Gastrocnemius medialis (tissue), 4 donors: Measurements from ENCODE around the gene CMBL. TPM values are rescaled to one million over a fixed set of nuclear protein-coding genes. Genes with fewer than 3 reads are reported as not detected.

Source experiments
- ATAC-seq, 2 donors: fragments of 150-250 bp; one replicate each; pipeline ENCODE4 v1.9.1; 2016
- DNase-seq, 2 donors: peaks; one replicate each; pipeline ENCODE4 v3.0.0-alpha.2; 2019
- H3K27ac ChIP-seq, 4 donors: fragments of 200-600 bp; sonication (generic); 1 replicate in 1 of 4; 2 replicates in 3 of 4; pipeline ENCODE4 v1.5.1; 2016 to 2018; ENCODE audit warnings: mild to moderate bottlenecking in 2 of 4, moderate library complexity in 1 of 4
- H3K27me3 ChIP-seq, 3 donors: fragments of 200-600 bp; sonication (generic) in 2 of 3; 1 replicate in 1 of 3; 2 replicates in 2 of 3; pipeline versions ENCODE4 v1.5.1 to v1.6.0; 2016 to 2019; ENCODE audit warnings: mild to moderate bottlenecking in 1 of 3, moderate library complexity in 1 of 3
- H3K36me3 ChIP-seq, 2 donors: fragments of 200-600 bp; sonication (generic) in 1 of 2; one replicate each; pipeline ENCODE4 v1.5.1; 2017 to 2018
- H3K4me1 ChIP-seq, 2 donors: fragments of 200-600 bp; sonication (generic) in 1 of 2; one replicate each; pipeline ENCODE4 v1.5.1; 2016 to 2017; ENCODE audit warnings: mild to moderate bottlenecking in 2 of 2
- H3K4me3 ChIP-seq, 4 donors: fragments of 200-600 bp; sonication (generic) in 3 of 4; 1 replicate in 1 of 4; 2 replicates in 3 of 4; pipeline ENCODE4 v1.5.1; 2016 to 2019; ENCODE audit warnings: mild to moderate bottlenecking in 2 of 4
- H3K9me3 ChIP-seq, 3 donors: fragments of 200-600 bp; sonication (generic) in 2 of 3; 1 replicate in 1 of 3; 2 replicates in 2 of 3; pipeline ENCODE4 v1.5.1; 2016 to 2019
- POLR2A ChIP-seq, 2 donors: fragments of 450-650 bp; IDR thresholded peaks; one replicate each; pipeline ENCODE4 v1.6.1; 2017; ENCODE audit warnings: antibody characterized with exemption in 2 of 2, mild to moderate bottlenecking in 2 of 2, moderate library complexity in 2 of 2
- in situ Hi-C, 4 donors: fragments of 200-750 bp; cut with MboI; loops; one replicate each; pipeline versions ENCODE4 v1.15.0 to v1.8.0; 2017; ENCODE audit warnings: low sequenced_read_pairs in 4 of 4
- intact Hi-C: fragments of 100-400 bp; cut with DNase I; formaldehyde crosslinking; loops from one replicate; pipeline ENCODE4 v1.15.1; 2023; ENCODE audit warnings: low total_unique reads
- total RNA-seq, 4 donors: library from RNA; depleted of rRNA; stranded (reverse); fragments of >200 nt; gene quantifications; one replicate each; pipeline versions ENCODE4 v1.1.0 to v1.2.3, GENCODE V29; 2016
- TF ChIP-seq, protein P1 (sequence below), 5 experiments: fragments of 450-650 bp in 3 of 5; fragments of 200-600 bp in 2 of 5; sonication (generic) in 2 of 5; IDR thresholded peaks in 4 of 5; conservative IDR thresholded peaks in 1 of 5; 1 replicate in 4 of 5; 2 replicates in 1 of 5; pipeline ENCODE4 v1.5.1; 2016 to 2019; ENCODE audit warnings: antibody characterized with exemption in 5 of 5, mild to moderate bottlenecking in 3 of 5, moderate library complexity in 3 of 5

The CMBL gene
- total RNA-seq, 4 donors from 2014 or later, result 7.8 to 46.7 (median 35.6) TPM

DNA sequence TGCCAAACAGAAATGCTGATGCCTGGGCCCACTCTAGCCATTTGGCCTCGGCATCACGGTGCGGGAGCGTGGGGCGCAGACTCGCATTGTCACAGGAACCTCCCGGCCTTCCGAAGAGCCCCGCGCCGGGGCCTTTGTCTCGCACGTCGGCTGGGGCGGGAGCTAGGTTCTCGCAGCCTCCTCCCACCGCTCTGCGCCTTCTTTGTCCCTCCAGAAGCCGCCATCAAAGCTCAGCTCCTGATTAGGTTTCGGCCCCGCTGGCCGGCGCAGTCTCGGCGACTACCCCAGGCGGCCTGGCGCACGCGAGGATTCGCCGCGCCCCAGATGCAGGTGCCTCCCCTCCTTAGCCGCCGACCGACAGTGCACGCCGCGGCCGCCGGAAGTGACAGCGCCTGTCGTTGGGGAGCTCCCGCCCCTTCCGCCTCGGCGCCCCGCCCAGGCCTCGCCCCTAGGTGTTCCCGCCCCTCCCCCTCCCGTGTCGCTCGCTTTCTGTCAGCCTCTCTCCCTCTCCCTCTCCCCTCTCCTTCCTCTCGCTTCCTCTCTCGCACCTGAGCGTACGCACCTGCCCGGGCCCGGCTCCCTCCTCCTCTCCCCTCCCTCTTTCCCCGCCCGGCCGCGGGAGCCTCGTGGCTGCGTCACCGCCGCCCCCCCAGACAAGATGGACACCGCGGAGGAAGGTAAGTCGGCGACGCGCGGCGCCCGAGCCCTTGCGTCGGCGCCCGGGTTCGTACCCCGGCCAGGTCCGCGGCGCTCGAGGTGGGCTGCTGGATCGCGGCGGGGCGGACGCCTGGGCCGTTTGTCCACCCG is 45.7 kb upstream of the CMBL start, which contains the start of gene MARCHF6:
TSS of gene MARCHF6 (plus strand) at position 455 of the 807 bp plus-strand sequence. CDS start at position 659, 204 bp downstream.
- peak; percentile 85 to 88 for ATAC-seq
- Histone ChIP-seq H3K4me3 (peak within 1 kb of the TSS; percentile 79 to 99 (median 83)), H3K27me3 (no peaks in the 10 kb centered on the region), H3K36me3 (no peaks in the 10 kb centered on the region), H3K27ac (peak within 1 kb of the TSS; percentile 97 to 100 (median 98)), H3K4me1 (peaks cover 37 to 43% of the 10 kb centered on the region in 2 donors), H3K9me3 (no peaks in the 10 kb centered on the region)
- intact Hi-C loops, result loop anchor here (1.0 to 5.0 kb wide), 5 partner anchors 23 to 249 kb away; partner anchors contain the start of gene ROPN1L
- peak; percentile 93 to 94 for DNase-seq
- in situ Hi-C loops, result no loop called here
- TF ChIP-seq, protein P1, sequence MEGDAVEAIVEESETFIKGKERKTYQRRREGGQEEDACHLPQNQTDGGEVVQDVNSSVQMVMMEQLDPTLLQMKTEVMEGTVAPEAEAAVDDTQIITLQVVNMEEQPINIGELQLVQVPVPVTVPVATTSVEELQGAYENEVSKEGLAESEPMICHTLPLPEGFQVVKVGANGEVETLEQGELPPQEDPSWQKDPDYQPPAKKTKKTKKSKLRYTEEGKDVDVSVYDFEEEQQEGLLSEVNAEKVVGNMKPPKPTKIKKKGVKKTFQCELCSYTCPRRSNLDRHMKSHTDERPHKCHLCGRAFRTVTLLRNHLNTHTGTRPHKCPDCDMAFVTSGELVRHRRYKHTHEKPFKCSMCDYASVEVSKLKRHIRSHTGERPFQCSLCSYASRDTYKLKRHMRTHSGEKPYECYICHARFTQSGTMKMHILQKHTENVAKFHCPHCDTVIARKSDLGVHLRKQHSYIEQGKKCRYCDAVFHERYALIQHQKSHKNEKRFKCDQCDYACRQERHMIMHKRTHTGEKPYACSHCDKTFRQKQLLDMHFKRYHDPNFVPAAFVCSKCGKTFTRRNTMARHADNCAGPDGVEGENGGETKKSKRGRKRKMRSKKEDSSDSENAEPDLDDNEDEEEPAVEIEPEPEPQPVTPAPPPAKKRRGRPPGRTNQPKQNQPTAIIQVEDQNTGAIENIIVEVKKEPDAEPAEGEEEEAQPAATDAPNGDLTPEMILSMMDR (IDR thresholded peaks at IDR 0.05 in 4 of 5, conservative IDR thresholded peaks at IDR 0.05 in 1 of 5), result peak in 1 of 5 experiments; percentile 8
- peak; percentile 97 for TF ChIP-seq POLR2A (IDR thresholded peaks at IDR 0.05)

DNA sequence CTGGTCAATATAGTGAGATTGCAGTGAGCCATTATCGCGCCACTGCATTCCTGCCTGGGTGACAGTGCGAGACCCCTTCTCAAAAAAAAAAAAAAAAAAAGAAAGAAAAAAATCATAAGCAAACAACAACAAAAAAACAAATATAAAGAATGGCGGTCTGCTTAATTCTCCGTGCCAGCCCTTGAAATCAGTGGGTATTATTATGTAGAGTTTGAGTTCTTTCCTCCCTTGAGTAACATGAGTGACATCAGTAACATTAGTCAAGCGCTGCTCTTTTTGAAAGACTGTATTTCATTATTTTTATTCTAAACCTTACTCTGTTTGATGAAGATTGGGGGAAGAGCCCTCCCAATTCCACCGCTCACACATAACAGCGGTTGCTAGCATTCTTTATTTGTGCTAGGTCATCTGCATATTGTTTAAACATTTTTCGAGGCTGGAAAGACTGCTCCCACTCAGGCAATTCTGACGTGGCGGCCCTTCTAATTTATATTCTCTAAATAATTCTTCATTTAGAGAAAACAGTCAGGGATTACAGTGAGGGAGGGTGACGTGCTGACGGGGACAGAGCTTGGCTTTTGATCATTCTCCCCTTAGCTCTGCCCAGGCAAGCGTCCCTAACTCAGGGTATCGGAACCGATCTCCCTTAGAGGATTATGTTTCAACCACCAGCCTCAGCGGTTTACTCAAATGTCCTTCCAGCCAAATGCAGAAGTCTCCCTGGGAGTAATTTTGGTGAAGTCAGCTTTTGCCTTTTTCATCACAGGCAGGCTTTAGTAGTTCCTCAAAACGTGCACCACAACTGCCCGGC is 44.9 kb upstream of the CMBL start:
- no peak for TF ChIP-seq POLR2A (IDR thresholded peaks at IDR 0.05)
- TF ChIP-seq, protein P1 (IDR thresholded peaks at IDR 0.05 in 4 of 5, conservative IDR thresholded peaks at IDR 0.05 in 1 of 5), result no peak
- Histone ChIP-seq H3K27me3 (no peaks in the 10 kb centered on the region), H3K36me3 (no peaks in the 10 kb centered on the region), H3K4me1 (peaks cover 29 to 35% of the 10 kb centered on the region in 2 donors), H3K9me3 (no peaks in the 10 kb centered on the region), H3K4me3 (peak overlapping the region; percentile 79 to 99 (median 83)), H3K27ac (peak overlapping the region; percentile 97 to 100 (median 98))
- in situ Hi-C loops (no loop called here), intact Hi-C loops (loop anchor here (1.0 to 5.0 kb wide), 6 partner anchors 22 to 250 kb away; partner anchors contain the start of gene ROPN1L)
- DNase-seq (peak in 1 of 2 donors; percentile 31), ATAC-seq (peak; percentile 42 to 52)

DNA sequence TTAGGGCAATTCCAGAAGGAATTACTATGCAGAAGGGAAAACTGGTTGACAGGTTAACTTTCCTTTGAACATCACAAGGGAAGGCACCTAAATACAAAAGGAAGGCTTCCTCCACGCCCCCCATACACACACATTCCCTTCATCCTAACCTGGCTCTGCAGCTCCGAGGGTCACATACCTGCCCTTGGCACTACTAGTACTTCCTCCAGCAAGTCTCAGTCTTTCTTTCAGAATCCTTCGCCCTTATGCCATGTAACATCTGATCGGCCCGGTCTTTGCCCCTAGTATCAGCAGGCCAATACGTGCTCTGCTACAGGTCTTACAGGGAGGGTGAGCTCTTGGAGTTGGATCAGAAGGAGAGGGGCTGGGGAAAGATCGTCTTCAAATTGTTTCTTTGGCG is 44.2 kb upstream of the CMBL start:
- Histone ChIP-seq H3K36me3 (no peaks in the 10 kb centered on the region), H3K4me3 (no peak overlapping the region), H3K27ac (peak overlapping the region; percentile 97 to 100 (median 98)), H3K27me3 (no peaks in the 10 kb centered on the region), H3K4me1 (peaks cover 22 to 28% of the 10 kb centered on the region in 2 donors), H3K9me3 (no peaks in the 10 kb centered on the region)
- ATAC-seq (no peak), DNase-seq (no peak)
- intact Hi-C loops, result loop anchor here (1.0 to 5.0 kb wide), 5 partner anchors 21 to 250 kb away; partner anchors contain the start of gene ROPN1L
- no peak for TF ChIP-seq POLR2A (IDR thresholded peaks at IDR 0.05)
- TF ChIP-seq, protein P1 (IDR thresholded peaks at IDR 0.05 in 4 of 5, conservative IDR thresholded peaks at IDR 0.05 in 1 of 5), result no peak
- in situ Hi-C loops, result no loop called here

DNA sequence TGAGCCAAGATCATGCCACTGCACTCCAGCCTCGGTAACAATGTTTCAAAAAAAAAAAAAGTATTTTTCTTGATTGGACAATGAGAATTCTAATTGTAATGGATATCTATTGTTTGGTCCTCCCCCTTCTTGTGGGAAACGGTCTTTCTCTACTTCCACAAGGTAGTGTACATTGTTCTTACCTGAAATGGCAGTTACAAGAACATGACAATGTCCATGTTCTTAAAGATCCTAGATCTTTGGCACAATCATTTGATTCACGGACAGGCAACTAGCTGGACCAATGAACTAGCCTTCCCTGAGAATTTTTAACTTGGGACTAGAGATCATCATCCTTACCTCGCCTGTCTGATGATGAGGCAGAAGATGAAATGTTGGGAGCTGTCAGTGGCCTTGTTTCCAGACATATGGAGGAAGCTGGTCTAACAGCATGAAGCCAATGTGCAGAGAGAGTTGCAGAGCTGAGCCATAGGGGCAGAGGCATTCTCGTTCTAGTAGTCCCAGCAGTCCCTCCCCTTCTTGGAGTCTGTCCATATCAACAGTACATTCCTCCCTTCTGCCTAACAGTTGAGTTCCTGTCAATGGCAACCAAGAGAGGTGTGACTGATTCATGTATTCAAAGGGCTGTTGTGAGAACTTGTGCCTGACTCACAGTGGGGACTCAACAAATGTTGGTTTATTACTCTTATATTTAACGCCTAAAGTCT is 43.6 kb upstream of the CMBL start:
- in situ Hi-C loops, result no loop called here
- ATAC-seq, result no peak

More for the DNA sequence above, 43.6 kb upstream of the CMBL start:
- H3K9me3 ChIP-seq, result no peaks in the 10 kb centered on the region
- H3K27me3 ChIP-seq, result no peaks in the 10 kb centered on the region
- DNase-seq, result no peak
- TF ChIP-seq, protein P1 (IDR thresholded peaks at IDR 0.05 in 4 of 5, conservative IDR thresholded peaks at IDR 0.05 in 1 of 5), result no peak
- no peak for TF ChIP-seq POLR2A (IDR thresholded peaks at IDR 0.05)
- intact Hi-C loops, result loop anchor here (5.0 kb wide), 3 partner anchors 34 to 251 kb away; partner anchors contain the start of gene ROPN1L
- H3K4me1 ChIP-seq, result peaks cover 16 to 22% of the 10 kb centered on the region in 2 donors
- H3K4me3 ChIP-seq, result no peak overlapping the region
- H3K36me3 ChIP-seq, result no peaks in the 10 kb centered on the region
- peak overlapping the region in 1 of 4 donors; percentile 99 for H3K27ac ChIP-seq
